HG03565 (cell line): ENCODE data around the gene EPHX1.
"Not testable (repeated sequence)": the region's sequence is repeated elsewhere in the genome, so short reads cannot be mapped to it uniquely, and the experiment has no call there.

Source experiments
- ATAC-seq: cut with Tn5 transposase; IDR thresholded peaks from one replicate; pipeline ENCODE4 v1.9.1; 2021; ENCODE audit warnings: mild to moderate bottlenecking, moderate library complexity; ENCODE audit not compliant: unreplicated experiment

The EPHX1 gene

DNA sequence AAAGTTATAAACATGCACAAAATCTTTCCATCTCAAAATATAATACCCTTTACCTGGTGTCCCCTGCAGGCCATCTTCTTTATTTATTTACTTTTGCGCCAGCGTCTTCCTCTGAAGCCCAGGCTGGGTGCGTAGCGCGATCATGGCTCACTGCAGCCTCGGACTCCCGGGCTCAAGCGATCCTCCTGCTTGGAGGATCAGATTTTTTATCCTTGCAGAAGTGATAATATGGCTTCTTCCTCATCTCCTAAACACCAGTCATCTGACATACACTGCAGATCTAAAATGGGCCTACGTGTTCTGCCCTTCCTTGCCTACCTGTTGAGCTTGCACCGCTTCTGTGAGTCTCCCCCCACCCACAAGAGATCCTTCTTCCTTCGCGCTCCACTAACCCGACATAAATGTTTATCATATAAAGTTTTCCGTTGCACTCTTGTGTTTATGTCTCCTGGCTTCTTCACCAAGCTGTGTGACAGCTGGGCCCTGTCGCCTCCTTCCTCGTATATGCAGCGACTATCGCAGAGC, 32.8 kb upstream of the EPHX1 start:
- no peak for ATAC-seq

DNA sequence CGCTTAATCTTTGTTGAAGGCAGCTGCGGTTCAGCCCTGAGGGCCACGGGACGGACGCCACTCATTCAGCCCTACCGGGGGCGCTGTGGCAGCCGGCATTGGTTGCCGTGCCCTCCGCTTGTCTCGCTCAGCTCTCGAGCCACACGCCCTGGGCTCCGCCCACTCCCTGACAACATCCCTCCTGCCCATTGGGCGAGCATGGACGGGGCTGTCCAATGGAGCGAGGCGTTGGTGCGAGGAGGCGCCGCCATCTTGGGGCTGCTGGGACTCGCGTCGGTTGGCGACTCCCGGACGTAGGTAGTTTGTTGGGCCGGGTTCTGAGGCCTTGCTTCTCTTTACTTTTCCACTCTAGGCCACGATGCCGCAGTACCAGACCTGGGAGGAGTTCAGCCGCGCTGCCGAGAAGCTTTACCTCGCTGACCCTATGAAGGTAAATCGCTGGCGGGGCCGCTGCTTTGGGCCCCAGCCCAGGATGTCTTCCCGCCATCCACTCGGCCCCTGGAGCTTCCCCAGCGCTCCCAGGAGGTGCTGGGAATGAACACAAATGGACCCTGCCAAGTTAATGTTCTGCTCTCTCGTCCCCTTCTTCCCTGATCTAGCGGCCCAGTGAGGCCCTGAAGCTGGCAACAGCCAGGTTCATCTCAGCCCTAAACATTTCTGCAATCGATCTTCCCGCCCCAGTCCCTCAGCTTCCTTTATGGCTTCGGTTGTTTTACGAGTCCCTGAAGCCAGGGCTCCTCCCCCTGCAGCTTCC, 32.2 kb upstream of the EPHX1 start, which contains the start of gene SRP9:
Gene SRP9, plus strand, starts transcription at position 244 of the 754 bp plus-strand sequence. Its CDS starts 115 bp downstream, at position 359.
- ATAC-seq, result peak; percentile 100

DNA sequence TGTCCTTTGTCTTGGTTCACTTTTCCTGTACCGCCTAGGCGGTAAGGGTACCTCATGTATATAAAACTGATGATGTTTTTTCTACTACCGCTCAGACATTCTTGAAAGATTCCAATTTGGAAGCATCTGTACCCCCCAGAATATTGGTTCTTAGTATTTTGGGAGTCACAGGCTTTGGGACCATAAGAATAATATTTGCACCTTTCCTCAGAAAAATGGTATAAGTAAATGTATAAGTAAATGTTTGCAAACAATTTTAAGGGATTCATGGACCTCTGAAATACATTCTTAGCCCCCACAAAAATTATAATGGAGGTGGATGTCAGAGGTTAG, 31.6 kb upstream of the EPHX1 start:
- ATAC-seq, result no peak

DNA sequence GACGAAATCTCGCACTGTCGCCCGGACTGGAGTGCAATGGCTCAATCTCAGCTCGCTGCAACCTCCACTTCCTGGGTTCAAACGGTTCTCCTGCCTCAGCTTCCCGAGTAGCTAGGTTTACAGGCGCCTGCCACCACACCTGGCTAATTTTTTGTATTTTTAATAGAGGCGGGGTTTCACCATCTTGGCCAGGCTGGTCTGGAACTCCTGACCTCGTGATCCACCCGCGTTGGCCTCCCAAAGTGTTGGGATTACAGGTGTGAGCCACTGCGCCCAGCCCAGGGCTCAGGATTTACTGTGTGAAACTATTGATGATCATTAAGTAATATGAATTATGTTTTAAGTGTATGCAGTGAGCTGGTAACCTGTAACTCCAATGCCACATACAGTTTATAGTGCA, 30.8 kb upstream of the EPHX1 start:
- not testable (repeated sequence) for ATAC-seq

DNA sequence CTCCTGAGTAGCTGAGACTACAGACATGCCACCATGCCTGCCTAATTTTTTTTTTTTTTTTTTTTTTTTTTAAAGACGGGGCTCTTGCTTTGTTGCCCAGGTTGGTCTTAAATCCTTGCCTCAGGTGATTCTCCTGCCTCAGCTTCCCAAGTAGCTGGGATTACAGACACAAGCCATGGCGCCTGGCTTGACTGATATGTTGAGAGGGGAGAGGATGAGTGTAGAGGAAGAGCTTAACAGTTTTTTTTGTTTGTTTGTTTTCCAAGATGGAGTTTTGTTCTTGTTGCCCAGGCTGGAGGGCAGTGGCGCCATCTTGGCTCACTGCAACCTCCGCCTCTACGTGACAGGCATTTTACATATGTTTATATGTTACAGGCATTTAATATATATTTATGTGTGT, 29.8 kb upstream of the EPHX1 start:
- no peak for ATAC-seq

DNA sequence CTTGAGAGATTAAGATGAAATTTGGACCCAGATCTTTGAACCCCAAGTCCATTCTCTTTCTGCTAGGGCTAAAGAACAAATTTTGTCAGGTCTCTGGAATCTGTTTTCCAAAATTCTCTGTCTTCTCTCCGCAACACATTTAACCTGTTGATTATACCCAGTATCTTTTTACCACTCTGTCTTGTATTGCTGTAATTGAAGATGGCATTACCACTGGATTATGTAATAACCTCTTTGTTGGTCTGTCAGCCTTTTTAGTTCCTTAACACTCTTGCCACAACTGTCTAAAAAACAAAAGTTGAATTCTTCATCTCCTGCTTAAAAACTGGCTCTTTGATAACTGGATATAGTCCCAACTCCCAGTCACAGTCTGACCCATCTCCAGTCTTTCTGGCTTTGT, 29.3 kb upstream of the EPHX1 start:
- ATAC-seq, result no peak

DNA sequence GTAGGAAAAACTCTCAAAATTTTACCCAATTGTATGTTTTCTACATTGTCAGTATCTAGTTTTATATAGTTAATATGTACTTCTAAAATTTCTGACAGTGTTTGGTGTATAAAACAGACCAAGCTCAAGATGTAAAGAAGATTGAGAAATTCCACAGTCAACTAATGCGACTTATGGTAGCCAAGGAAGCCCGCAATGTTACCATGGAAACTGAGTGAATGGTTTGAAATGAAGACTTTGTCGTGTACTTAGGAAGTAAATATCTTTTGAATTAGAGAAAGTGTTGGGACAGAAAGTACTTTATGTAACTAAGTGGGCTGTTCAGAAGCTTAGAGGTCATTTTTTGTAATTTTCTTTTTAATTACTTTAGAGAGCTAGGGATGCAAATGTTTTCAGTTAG, 20.8 kb upstream of the EPHX1 start:
- ATAC-seq, result not testable (repeated sequence)

DNA sequence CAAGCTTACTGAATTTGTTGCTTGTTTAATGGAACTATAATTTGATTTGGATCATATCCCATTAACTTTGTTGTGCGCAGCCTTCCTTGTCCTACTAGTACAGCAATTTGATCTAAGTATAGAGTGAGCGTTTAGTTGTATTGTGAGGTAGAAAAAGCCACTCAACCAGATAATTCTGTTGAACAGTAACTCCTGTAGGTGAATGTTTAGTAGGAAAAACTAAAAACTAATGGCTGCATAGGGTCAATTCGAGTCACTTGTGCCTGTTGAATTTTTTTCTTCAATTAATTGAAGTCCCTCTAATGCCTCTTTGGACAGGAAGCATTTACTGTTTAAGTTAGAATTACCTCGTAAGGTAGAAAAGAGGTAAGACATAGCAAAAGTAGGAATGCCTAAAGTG, 15.0 kb upstream of the EPHX1 start:
- no peak for ATAC-seq

DNA sequence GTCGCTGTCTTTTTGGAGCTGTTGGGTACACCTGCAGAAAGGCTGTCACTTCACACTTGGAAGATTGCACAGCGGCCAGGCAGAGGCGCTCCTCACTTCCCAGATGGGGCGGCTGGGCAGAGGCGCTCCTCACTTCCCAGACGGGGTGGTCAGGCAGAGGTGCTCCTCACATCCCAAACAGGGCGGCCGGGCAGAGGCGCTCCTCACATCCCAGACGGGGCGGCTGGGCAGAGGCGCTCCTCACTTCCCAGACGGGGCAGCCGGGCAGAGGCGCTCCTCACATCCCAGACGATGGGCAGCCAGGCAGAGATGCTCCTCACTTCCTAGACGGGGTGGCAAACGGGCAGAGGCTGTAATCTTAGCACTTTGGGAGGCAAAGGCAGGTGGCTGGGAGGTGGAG, 13.8 kb upstream of the EPHX1 start:
- not testable (repeated sequence) for ATAC-seq

DNA sequence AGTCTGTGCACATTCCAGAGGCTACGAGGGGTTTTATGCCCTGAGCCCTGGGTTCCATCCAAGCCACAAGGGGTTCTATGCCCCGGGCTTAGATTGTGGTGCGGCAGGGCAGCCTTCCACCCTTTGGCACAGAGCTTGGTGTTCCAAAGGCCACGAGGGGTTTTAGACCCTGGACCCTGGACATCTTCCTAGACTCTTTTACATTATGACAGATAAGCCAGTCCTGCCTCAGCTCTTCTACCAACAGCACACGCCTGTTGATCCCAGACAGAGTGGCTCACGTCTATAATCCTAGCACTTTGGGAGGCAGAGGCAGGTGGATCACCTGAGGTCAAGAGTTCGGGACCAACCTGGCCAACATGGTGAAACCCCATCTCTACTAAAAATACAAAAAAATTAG, 8.8 kb upstream of the EPHX1 start:
- ATAC-seq, result not testable (repeated sequence)

DNA sequence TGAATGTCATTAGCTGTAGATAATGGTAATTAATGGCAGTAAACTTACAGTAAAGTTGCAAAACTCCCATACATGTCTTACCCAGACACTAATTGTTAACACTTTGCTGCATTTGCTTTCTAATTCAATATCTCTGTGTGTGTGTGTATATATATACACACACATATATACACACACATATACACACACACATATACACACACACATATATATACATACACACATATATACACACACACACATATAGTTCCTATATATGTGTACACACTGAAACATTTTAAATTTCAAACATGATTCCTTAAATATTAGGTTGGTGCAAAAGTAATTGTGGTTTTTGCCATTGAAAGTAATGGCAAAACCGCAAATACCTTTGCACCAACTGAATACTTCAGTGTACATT, 3.7 kb upstream of the EPHX1 start:
- ATAC-seq, result no peak

DNA sequence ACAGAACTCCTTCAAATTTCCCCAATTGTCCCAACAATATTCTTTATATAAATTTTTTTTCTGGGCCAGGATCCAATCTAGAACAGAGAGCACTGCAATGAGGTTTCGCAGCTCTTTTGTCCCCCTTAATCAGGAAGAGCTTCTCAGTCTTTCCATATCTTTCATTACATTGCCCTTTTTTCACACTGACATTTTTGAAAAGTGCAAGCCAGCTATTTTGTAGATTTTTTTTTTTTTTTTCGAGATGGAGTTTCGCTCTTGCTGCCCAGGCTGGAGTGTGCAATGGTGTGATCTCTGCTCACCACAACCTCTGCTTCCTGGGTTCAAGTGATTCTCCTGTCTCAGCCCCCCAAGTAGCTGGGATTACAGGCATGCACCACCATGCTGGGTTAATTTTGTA, 3.2 kb upstream of the EPHX1 start:
- not testable (repeated sequence) for ATAC-seq

DNA sequence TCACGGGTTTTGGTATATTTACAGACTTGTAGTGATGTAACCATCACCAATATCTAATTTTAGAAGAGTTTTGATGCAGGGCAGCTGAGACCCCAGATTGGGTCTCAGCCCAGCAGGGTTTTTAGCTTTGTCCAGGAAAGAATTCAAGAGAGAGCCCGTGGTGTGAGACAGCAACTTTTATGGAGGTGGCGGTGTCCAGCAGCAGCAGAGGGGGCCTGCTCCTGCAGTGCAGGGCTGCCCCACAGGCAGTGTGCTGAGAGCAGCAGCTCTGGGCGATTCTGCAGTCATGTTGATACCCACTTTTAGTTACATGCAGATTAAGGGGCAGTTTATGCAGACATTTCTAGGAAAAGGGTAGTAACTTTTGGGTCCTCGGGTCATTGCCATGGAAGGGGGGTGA, 1.8 kb upstream of the EPHX1 start:
- no peak for ATAC-seq

DNA sequence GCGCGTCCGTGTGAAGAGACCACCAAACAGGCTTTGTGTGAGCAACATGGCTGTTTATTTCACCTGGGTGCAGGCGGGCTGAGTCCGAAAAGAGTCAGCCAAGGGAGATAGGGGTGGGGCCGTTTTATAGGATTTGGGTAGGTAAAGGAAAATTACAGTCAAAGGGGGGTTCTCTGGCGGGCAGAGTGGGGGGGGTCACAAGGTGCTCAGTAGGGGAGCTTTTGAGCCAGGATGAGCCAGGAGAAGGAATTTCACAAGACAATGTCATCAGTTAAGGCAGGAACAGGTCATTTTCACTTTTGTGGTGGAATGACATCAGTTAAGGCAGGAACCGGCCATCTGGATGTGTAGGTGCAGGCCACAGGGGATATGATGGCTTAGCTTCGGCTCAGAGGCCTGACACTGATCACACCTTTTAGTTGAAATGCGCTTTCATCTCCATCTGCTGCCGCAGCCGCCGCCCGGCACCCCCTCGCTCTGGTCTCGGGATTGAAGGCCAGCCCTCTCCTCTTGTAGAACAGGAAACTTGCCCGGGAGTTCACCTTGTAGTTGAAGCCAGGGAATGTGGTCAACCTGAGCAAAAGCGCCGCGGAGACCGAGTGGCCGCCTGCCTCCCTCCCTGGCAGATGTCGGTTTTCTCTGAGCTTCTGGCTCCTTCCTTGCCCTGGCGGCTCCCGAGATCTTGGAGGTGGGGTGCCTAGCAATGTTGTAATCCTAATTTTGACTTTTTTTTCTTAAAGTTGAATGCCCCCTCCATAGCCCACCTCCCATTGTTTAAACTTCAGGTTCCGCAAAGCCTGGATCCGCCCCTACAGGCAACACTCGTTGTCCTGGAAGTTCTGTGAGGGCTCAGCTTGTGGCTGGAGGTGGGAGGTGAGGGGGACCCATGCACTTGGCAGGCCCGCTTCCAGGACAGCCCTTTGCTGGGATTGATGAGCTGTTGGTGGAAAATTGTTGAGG, 935 bp downstream of the EPHX1 start:
- not testable (repeated sequence) for ATAC-seq

DNA sequence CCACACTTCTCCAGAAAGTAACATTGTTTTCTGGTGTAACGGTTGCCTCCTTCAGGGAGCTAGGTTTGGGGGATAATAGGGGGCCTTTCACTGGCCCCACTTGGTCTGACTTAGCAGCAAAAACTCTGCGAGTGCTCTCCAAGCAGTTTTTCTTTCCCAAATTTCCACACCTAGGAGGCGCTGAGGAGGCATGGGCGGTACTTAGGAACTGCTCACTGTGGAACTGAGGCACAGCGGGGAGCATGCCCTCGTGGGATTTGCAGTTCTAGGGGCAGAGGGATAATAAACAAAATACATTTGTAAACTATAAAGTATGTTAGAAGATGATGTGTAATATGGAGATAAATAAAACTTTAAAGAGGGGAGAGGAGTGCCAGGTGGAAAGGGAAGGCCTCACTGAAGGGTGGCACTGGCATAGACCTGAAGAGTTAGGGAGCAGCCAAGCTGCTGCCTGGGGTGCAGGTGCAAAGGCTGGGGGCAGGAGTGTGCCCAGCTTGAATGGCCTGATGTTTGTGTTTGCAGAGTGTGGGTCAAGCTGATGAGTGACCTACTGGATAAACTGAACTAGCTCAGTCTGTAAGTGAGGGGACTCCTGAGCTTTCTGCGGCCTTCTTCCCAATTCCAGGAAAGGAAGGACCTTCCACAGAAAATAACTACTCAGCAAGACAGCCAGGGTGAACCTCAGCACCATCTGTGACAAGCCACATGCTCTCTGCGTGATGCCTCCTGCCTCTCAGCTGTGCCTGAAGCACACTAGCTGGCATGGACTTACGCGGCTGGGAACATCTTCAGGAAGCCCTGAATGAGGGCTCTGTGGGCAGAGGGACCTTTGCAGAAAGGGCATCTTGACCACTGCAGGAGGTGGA, 1.9 kb downstream of the EPHX1 start:
- ATAC-seq, result no peak

DNA sequence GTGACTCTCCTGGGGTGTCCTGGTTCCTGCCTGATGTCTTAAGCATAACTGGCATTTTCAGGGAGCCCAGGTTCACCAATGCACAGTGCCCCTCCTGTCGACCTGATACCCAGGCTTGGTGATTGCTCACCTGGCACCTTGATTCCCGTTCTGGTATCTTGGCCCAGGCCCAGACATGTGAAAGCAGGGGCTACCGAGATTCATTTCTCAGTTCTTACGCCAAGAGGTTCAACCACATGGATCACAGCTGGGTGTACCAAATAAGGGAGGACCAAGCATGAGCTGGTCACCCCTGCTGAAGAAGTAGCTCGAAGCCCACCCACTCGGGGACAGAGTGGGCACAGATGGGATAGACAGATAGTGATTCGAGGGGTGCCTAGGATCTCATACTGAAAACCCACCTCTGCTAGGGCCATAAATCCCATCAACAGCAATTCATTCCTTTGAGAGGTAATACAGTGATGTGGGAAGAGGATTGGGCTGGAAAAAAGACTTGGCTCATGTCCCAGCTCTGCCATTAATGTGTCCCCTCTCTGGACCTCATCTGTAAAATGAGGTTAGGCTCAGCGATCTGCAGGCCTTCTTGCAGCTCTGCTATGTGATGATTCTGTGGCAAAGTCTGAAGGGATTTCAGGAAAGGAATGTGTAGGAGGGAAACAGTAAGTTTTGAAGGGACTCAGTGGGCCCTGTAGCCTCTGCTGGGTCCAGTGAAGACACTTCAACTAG, 2.7 kb downstream of the EPHX1 start:
- ATAC-seq, result no peak

DNA sequence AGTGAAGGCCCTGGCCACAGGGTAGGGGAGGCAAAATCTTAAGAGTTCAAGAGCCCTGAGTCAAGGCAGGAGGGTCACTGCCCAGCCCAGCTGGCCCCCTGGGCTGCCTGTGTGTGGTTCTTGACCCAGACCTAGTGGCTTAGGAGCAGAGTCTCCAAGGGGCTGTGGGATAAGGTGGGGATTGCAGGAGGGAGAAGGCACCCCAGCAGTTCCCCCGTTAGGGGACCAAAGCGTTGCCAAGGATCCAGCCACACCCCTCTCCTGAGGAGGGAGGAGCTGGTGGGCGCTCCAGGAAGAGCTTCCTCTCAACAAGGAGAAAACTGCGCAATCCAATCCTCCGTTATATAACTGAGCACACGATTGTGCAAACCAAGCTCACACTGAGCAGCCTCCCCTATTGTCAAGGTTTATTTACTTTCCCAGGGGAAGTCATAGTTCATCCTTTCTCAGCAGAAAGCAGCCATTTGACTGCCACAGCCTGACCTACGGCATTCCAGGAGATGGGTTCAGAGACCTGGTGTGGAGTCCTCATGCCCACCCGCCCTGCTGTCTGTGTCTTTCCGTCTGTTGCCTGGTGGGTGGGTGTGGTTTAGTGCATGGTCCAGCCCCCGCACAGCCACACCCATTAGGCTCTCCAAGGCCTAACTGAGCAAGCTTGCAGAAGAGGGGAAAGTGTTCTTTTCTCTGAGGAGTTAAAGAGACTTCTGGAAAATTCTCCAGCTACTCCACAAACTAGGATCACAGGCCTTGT, 3.5 kb downstream of the EPHX1 start:
- ATAC-seq, result no peak

DNA sequence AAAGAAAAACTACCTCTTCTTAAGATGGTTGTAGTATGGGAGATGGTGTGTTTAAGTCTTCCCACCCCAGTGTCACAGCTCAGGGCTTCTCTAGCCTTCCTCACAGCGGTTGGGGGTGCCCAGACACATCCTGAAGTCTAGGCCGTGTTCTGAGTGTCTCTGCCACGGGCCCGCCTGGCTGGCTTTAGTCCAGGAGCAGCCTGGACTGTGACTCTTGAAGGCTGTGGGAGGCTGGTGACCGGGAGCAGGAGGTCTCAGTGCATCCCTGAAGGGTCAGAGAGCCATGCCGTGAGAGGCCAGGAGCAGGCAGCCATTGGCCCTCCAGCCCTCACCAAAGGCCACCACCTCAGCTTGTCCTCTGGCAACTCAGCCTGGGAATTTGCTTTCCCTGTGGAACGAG, 4.5 kb downstream of the EPHX1 start:
- ATAC-seq, result no peak

DNA sequence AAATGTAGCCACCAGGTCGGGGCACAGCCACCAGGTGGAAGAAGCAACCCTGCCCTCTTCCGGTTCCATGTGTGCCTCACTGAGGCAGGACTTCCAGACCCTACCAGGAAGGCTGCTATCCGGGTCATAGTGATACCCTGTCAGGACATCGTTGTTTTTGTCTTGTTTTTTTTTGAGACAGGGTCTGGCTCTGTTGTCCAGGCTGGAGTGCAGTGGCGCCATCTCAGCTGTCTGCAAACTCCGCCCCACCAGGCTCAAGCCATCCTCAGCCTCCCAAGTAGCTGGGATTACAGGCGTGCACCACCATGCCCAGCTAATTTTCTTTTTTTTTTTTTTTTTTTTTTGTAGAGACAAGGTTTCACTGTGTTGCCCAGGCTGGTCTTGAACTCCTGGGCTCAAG, 5.2 kb downstream of the EPHX1 start:
- not testable (repeated sequence) for ATAC-seq
